HepG2 (cell line): ENCODE results near the gene ZNF451. TPM values are rescaled to one million over a fixed set of nuclear protein-coding genes. Genes with fewer than 3 reads are reported as not detected.

Experiments used
- DRAP1 ChIP-seq: IDR thresholded peaks from 2 replicates; pipeline ENCODE4 v1.6.1; 2016; ENCODE audit warnings: missing genetic modification reagents, missing compliant biosample characterization
- EP300 ChIP-seq, 3 experiments: sonication (generic) in 1 of 3; formaldehyde crosslinking in 1 of 3; IDR thresholded peaks; 2 replicates each; pipeline versions ENCODE4 v1.5.1 to v1.6.1; 2011 to 2020; ENCODE audit warnings: low read depth in 2 of 3, low read length in 2 of 3, borderline replicate concordance in 1 of 3, improper control_type of control experiment in 1 of 3, mild to moderate bottlenecking in 1 of 3, missing genetic modification reagents in 1 of 3, moderate library complexity in 1 of 3
- FOXK1 ChIP-seq: sonication (generic); formaldehyde crosslinking; IDR thresholded peaks from 2 replicates; pipeline ENCODE4 v1.4.0; 2020; ENCODE audit warnings: low read depth, missing genetic modification reagents, borderline replicate concordance
- FOXK2 ChIP-seq: fragments of 450-650 bp; IDR thresholded peaks from 2 replicates; pipeline ENCODE4 v1.6.1; 2016
- FOXP1 ChIP-seq, 2 experiments: fragments of 450-650 bp in 1 of 2; IDR thresholded peaks; 2 replicates each; pipeline ENCODE4 v1.6.1; 2017 to 2018; ENCODE audit warnings: antibody characterized with exemption in 1 of 2
- GATAD2A ChIP-seq: IDR thresholded peaks from 2 replicates; pipeline ENCODE4 v1.6.1; 2016
- GLI4 ChIP-seq: sonication (generic); formaldehyde crosslinking; IDR thresholded peaks from 2 replicates; pipeline ENCODE4 v1.5.1; 2020; ENCODE audit warnings: missing genetic modification reagents, mild to moderate bottlenecking, moderate library complexity, borderline replicate concordance
- IRX3 ChIP-seq: sonication (generic); formaldehyde crosslinking; IDR thresholded peaks from 2 replicates; pipeline ENCODE4 v1.8.1; 2023; ENCODE audit warnings: mild to moderate bottlenecking, low read depth, missing genetic modification reagents, borderline replicate concordance
- KLF9 ChIP-seq: IDR thresholded peaks from 2 replicates; pipeline ENCODE4 v1.6.1; 2016; ENCODE audit warnings: low read depth
- MLXIP ChIP-seq: sonication (generic); formaldehyde crosslinking; IDR thresholded peaks from 2 replicates; pipeline ENCODE4 v1.9.0; 2021; ENCODE audit warnings: missing genetic modification reagents, borderline replicate concordance
- NONO ChIP-seq, 2 experiments: fragments of 450-650 bp in 1 of 2; sonication (generic) in 1 of 2; formaldehyde crosslinking in 1 of 2; IDR thresholded peaks in 1 of 2; conservative IDR thresholded peaks in 1 of 2; 2 replicates each; pipeline versions ENCODE4 v1.6.1 to v1.8.0; 2017 to 2022; ENCODE audit warnings: mild to moderate bottlenecking in 1 of 2, missing genetic modification reagents in 1 of 2, moderate library complexity in 1 of 2
- REXO4 ChIP-seq: sonication (generic); formaldehyde crosslinking; IDR thresholded peaks from 2 replicates; pipeline ENCODE4 v1.8.0; 2022; ENCODE audit warnings: missing genetic modification reagents, mild to moderate bottlenecking, borderline replicate concordance
- SMAD9 ChIP-seq: sonication (generic); formaldehyde crosslinking; IDR thresholded peaks from 2 replicates; pipeline ENCODE4 v1.5.1; 2020; ENCODE audit warnings: mild to moderate bottlenecking, missing genetic modification reagents
- SMYD3 ChIP-seq: sonication (generic); formaldehyde crosslinking; IDR thresholded peaks from 2 replicates; pipeline ENCODE4 v1.8.1; 2023; ENCODE audit warnings: mild to moderate bottlenecking, missing genetic modification reagents
- ZBTB38 ChIP-seq: sonication (generic); formaldehyde crosslinking; IDR thresholded peaks from 2 replicates; pipeline ENCODE4 v1.5.1; 2020; ENCODE audit warnings: mild to moderate bottlenecking, missing genetic modification reagents
- ZFP37 ChIP-seq: sonication (generic); formaldehyde crosslinking; IDR thresholded peaks from 2 replicates; pipeline ENCODE4 v1.4.0; 2020; ENCODE audit warnings: missing genetic modification reagents, borderline replicate concordance
- ZNF224 ChIP-seq: sonication (generic); formaldehyde crosslinking; IDR thresholded peaks from 2 replicates; pipeline ENCODE4 v1.5.0; 2020; ENCODE audit warnings: mild to moderate bottlenecking, missing genetic modification reagents
- ZNF704 ChIP-seq: sonication (generic); formaldehyde crosslinking; IDR thresholded peaks from 2 replicates; pipeline ENCODE4 v1.8.1; 2023; ENCODE audit warnings: mild to moderate bottlenecking, inconsistent platforms, moderate library complexity, missing genetic modification reagents, borderline replicate concordance
- ZNF781 ChIP-seq: sonication (generic); formaldehyde crosslinking; IDR thresholded peaks from 2 replicates; pipeline ENCODE4 v1.5.1; 2020; ENCODE audit warnings: borderline replicate concordance, mild to moderate bottlenecking, missing genetic modification reagents; ENCODE audit errors: not compliant biosample characterization
- polyA plus RNA-seq, 8 experiments: library from polyadenylated mRNA; depleted of rRNA in 3 of 8; stranded (reverse) in 7 of 8; unstranded in 1 of 8; fragments of >200 nt; fragmentation: Illumina TruSeq in 4 of 8; extraction: Trizol in 4 of 8; gene quantifications; 2 replicates each; pipeline versions ENCODE4 v1.2.1 to v1.2.3, GENCODE V29; 2011 to 2016; ENCODE audit warnings: low read depth in 4 of 8, missing spikeins in 1 of 8, mixed read lengths in 1 of 8; ENCODE audit not compliant: insufficient read depth in 1 of 8
- total RNA-seq, 5 experiments: library from RNA; depleted of rRNA; stranded (reverse); fragments of >200 nt; fragmentation: Illumina TruSeq; extraction: Trizol; gene quantifications; 2 replicates each; pipeline ENCODE4 v1.2.3, GENCODE V29; 2016; ENCODE audit warnings: low read depth in 1 of 5
- TF ChIP-seq, protein P1 (sequence below): sonication (generic); formaldehyde crosslinking; IDR thresholded peaks from 2 replicates; pipeline ENCODE4 v1.4.0; 2020; ENCODE audit warnings: missing genetic modification reagents
- TF ChIP-seq, protein P2 (sequence below): sonication (generic); formaldehyde crosslinking; IDR thresholded peaks from 2 replicates; pipeline ENCODE4 v1.4.0; 2020; ENCODE audit warnings: mild to moderate bottlenecking, missing genetic modification reagents

Gene ZNF451
- total and polyA plus RNA-seq, 2 of the 13 experiments (the other 11 are each of a cell fraction or from before 2014, with no cell fraction given), result 32.1 to 65.7 TPM

GRCh38 chr6:57127763-57128162, 37.8 kb downstream of the ZNF451 start (continued):
- TF ChIP-seq FOXK2 (no peak), NONO (IDR thresholded peaks at IDR 0.05) (no peak), NONO (CRISPR knock-in tag; conservative IDR thresholded peaks at IDR 0.05) (no peak), ZNF704 (CRISPR knock-in tag) (no peak), GATAD2A (CRISPR knock-in tag) (peak; percentile 21; the same call in 1 of the 2 replicates), ZBTB38 (CRISPR knock-in tag) (no peak), DRAP1 (CRISPR knock-in tag) (no peak), ZNF224 (CRISPR knock-in tag) (no peak), IRX3 (no peak), KLF9 (CRISPR knock-in tag) (no peak), GLI4 (CRISPR knock-in tag) (no peak), ZFP37 (no peak), ZNF781 (CRISPR knock-in tag) (no peak), SMAD9 (CRISPR knock-in tag) (no peak), MLXIP (CRISPR knock-in tag) (no peak), EP300 (IDR thresholded peaks at IDR 0.05; ENCODE audit: low read depth in 2 of 2, low read length in 2 of 2) (no peak), EP300 (CRISPR knock-in tag; IDR thresholded peaks at IDR 0.05; ENCODE audit: borderline replicate concordance) (no peak), REXO4 (CRISPR knock-in tag) (no peak), SMYD3 (CRISPR knock-in tag) (no peak), FOXK1 (CRISPR knock-in tag) (peak; percentile 72; the same call in 1 of the 2 replicates), FOXP1 (IDR thresholded peaks at IDR 0.05) (no peak), FOXP1 (CRISPR knock-in tag; IDR thresholded peaks at IDR 0.05) (peak; percentile 73)
- TF ChIP-seq, protein P1, sequence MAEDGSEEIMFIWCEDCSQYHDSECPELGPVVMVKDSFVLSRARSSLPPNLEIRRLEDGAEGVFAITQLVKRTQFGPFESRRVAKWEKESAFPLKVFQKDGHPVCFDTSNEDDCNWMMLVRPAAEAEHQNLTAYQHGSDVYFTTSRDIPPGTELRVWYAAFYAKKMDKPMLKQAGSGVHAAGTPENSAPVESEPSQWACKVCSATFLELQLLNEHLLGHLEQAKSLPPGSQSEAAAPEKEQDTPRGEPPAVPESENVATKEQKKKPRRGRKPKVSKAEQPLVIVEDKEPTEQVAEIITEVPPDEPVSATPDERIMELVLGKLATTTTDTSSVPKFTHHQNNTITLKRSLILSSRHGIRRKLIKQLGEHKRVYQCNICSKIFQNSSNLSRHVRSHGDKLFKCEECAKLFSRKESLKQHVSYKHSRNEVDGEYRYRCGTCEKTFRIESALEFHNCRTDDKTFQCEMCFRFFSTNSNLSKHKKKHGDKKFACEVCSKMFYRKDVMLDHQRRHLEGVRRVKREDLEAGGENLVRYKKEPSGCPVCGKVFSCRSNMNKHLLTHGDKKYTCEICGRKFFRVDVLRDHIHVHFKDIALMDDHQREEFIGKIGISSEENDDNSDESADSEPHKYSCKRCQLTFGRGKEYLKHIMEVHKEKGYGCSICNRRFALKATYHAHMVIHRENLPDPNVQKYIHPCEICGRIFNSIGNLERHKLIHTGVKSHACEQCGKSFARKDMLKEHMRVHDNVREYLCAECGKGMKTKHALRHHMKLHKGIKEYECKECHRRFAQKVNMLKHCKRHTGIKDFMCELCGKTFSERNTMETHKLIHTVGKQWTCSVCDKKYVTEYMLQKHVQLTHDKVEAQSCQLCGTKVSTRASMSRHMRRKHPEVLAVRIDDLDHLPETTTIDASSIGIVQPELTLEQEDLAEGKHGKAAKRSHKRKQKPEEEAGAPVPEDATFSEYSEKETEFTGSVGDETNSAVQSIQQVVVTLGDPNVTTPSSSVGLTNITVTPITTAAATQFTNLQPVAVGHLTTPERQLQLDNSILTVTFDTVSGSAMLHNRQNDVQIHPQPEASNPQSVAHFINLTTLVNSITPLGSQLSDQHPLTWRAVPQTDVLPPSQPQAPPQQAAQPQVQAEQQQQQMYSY (CRISPR knock-in tag), result no peak
- TF ChIP-seq, protein P2, sequence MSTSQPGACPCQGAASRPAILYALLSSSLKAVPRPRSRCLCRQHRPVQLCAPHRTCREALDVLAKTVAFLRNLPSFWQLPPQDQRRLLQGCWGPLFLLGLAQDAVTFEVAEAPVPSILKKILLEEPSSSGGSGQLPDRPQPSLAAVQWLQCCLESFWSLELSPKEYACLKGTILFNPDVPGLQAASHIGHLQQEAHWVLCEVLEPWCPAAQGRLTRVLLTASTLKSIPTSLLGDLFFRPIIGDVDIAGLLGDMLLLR (CRISPR knock-in tag), result no peak
